Right kidney (tissue), 9 donors: ENCODE data around the gene CXorf38.
A peak's percentile ranks its signal among the peaks of the same experiment; 100 is the strongest.

Source experiments
- DNase-seq: peaks from one replicate; pipeline ENCODE4 v3.0.0-alpha.2; 2016
- long read RNA-seq, 8 donors: transcript quantifications; one replicate each; lab custom pipeline, GENCODE V29; 2026

CXorf38 gene
- long read RNA-seq, donor 1, partial matches to known transcripts, result 0 of 3 reads
- long read RNA-seq, donor 1, other reads (novel, unspliced or antisense), result 0 of 3 reads
- long read RNA-seq, donor 2, partial matches to known transcripts, result 0 of 2 reads
- long read RNA-seq, donor 2, other reads (novel, unspliced or antisense), result 0 of 2 reads
- long read RNA-seq, donor 3, partial matches to known transcripts, result 0 of 2 reads
- long read RNA-seq, donor 3, other reads (novel, unspliced or antisense), result 0 of 2 reads
- long read RNA-seq, donor 4, partial matches to known transcripts, result 0 of 3 reads
- long read RNA-seq, donor 4, other reads (novel, unspliced or antisense), result 0 of 3 reads
- long read RNA-seq, donor 5, partial matches to known transcripts, result 0 of 2 reads
- long read RNA-seq, donor 5, other reads (novel, unspliced or antisense), result 0 of 2 reads
- long read RNA-seq, donor 6, transcript CXorf38-201 (7 exons, 2,118 nt), result major isoform, 5 of 5 reads
- long read RNA-seq, donor 6, partial matches to known transcripts, result 0 of 5 reads
- long read RNA-seq, donor 6, other reads (novel, unspliced or antisense), result 0 of 5 reads
- long read RNA-seq, donor 7, partial matches to known transcripts, result 0 of 4 reads
- long read RNA-seq, donor 7, other reads (novel, unspliced or antisense), result 0 of 4 reads
- long read RNA-seq, donor 8, partial matches to known transcripts, result 0 of 2 reads
- long read RNA-seq, donor 8, other reads (novel, unspliced or antisense), result 0 of 2 reads

- peak; percentile 82 for DNase-seq
These were observed at the start of gene CXorf38 for GRCh38 chrX:40647307-40648197. Gene CXorf38 (minus strand): TSS chrX:40647561. CDS start chrX:40647520, 41 bp downstream.

GRCh38 chrX:40694802-40695201 lies 47.4 kb upstream of the CXorf38 start:
- DNase-seq, result no peak

GRCh38 chrX:40688929-40689328 lies 41.6 kb upstream of the CXorf38 start:
- no peak for DNase-seq

GRCh38 chrX:40687169-40687568 lies 39.8 kb upstream of the CXorf38 start:
- no peak for DNase-seq

- no peak for DNase-seq
These were observed 38.1 kb upstream of the CXorf38 start for GRCh38 chrX:40685362-40685918.

- no peak for DNase-seq
These were observed 36.7 kb upstream of the CXorf38 start for GRCh38 chrX:40684092-40684491.

GRCh38 chrX:40683245-40683644 lies 35.9 kb upstream of the CXorf38 start:
- no peak for DNase-seq

GRCh38 chrX:40671126-40671525 lies 23.8 kb upstream of the CXorf38 start:
- DNase-seq, result no peak

- no peak for DNase-seq
These were observed 16.7 kb upstream of the CXorf38 start for GRCh38 chrX:40663880-40664630.

GRCh38 chrX:40663078-40663740 lies 15.8 kb upstream of the CXorf38 start:
- no peak for DNase-seq

- DNase-seq, result no peak
These were observed 14.1 kb upstream of the CXorf38 start for GRCh38 chrX:40661489-40661888.

GRCh38 chrX:40660381-40660780 lies 13.0 kb upstream of the CXorf38 start:
- no peak for DNase-seq

GRCh38 chrX:40653535-40653934 lies 6.2 kb upstream of the CXorf38 start:
- DNase-seq, result no peak

- no peak for DNase-seq
These were observed 5.3 kb upstream of the CXorf38 start for GRCh38 chrX:40652664-40653063.

GRCh38 chrX:40651620-40652223 lies 4.4 kb upstream of the CXorf38 start:
- DNase-seq, result peak; percentile 9

GRCh38 chrX:40646489-40647306 lies 663 bp downstream of the CXorf38 start:
- peak; percentile 41 for DNase-seq

GRCh38 chrX:40644821-40645358 lies 2.5 kb downstream of the CXorf38 start:
- DNase-seq, result no peak

GRCh38 chrX:40644176-40644575 lies 3.2 kb downstream of the CXorf38 start:
- no peak for DNase-seq

- DNase-seq, result no peak
These were observed 9.7 kb downstream of the CXorf38 start for GRCh38 chrX:40637687-40638086.
